Common myeloid progenitor, CD34-positive (primary cell): ENCODE data around the gene ZGPAT.

Source experiments
- CTCF ChIA-PET: fragments of 350-600 bp; sonication (Branson Sonifier 250); formaldehyde crosslinking; loops from one replicate; lab custom pipeline; 2021; ENCODE audit warnings: antibody characterized with exemption; lab: Charles Lee
- POLR2A ChIA-PET: fragments of 350-600 bp; sonication (Branson Sonifier 250); formaldehyde crosslinking; loops from one replicate; lab custom pipeline; 2021; ENCODE audit warnings: antibody characterized with exemption; lab: Charles Lee
- DNase-seq, 3 donors: peaks; one replicate each; pipeline versions ENCODE4 v3.0.0 to v3.0.0-alpha.2; 2013
- H3K27ac ChIP-seq, 2 experiments: 1 replicate in 1 of 2; 2 replicates in 1 of 2; pipeline ENCODE4 v1.7.0; 2013; ENCODE audit warnings: inconsistent platforms in 2 of 2, low read length in 2 of 2, mild to moderate bottlenecking in 2 of 2, low read depth in 1 of 2, moderate library complexity in 1 of 2; ENCODE audit not compliant: severe bottlenecking in 2 of 2, insufficient read depth in 1 of 2, poor library complexity in 1 of 2
- H3K27me3 ChIP-seq, 5 experiments: replicated peaks in 2 of 5; 1 replicate in 3 of 5; 2 replicates in 2 of 5; pipeline versions ENCODE4 v1.6.1 to v1.7.0; 2013; ENCODE audit warnings: low read length in 4 of 5, mild to moderate bottlenecking in 2 of 5, moderate library complexity in 2 of 5, inconsistent platforms in 1 of 5; ENCODE audit not compliant: insufficient read depth in 5 of 5, control insufficient read depth in 4 of 5
- H3K36me3 ChIP-seq, 4 experiments: 1 replicate in 2 of 4; 2 replicates in 2 of 4; pipeline versions ENCODE4 v1.6.1 to v1.7.0; 2013; ENCODE audit warnings: low read length in 3 of 4, control low read depth in 1 of 4, mild to moderate bottlenecking in 1 of 4; ENCODE audit not compliant: control insufficient read depth in 4 of 4, insufficient read depth in 4 of 4
- H3K4me1 ChIP-seq, 4 experiments: 1 replicate in 3 of 4; 2 replicates in 1 of 4; pipeline versions ENCODE4 v1.6.1 to v1.7.1; 2013; ENCODE audit warnings: low read length in 3 of 4, mild to moderate bottlenecking in 3 of 4, control low read depth in 1 of 4, inconsistent platforms in 1 of 4, moderate library complexity in 1 of 4; ENCODE audit not compliant: control insufficient read depth in 4 of 4, insufficient read depth in 4 of 4; ENCODE audit errors: control extremely low read depth in 1 of 4
- H3K4me3 ChIP-seq, 7 experiments: 1 replicate in 4 of 7; 2 replicates in 3 of 7; pipeline versions ENCODE4 v1.5.1 to v1.7.0; 2013; ENCODE audit warnings: mild to moderate bottlenecking in 7 of 7, low read length in 6 of 7, moderate library complexity in 6 of 7, inconsistent platforms in 2 of 7, low read depth in 2 of 7, control low read depth in 1 of 7; ENCODE audit not compliant: insufficient read depth in 4 of 7, control insufficient read depth in 1 of 7; ENCODE audit errors: extremely low read depth in 1 of 7
- H3K9me3 ChIP-seq, 5 experiments: 1 replicate in 4 of 5; 2 replicates in 1 of 5; pipeline versions ENCODE4 v1.6.1 to v1.7.1; 2013; ENCODE audit warnings: low read length in 4 of 5, mild to moderate bottlenecking in 2 of 5, inconsistent platforms in 1 of 5, low read depth in 1 of 5, moderate library complexity in 1 of 5; ENCODE audit not compliant: control insufficient read depth in 4 of 5, insufficient read depth in 2 of 5; ENCODE audit errors: control extremely low read depth in 1 of 5
- WGBS: methylation state at CpG from one replicate; pipeline ENCODE4 v1.1.5; 2013; ENCODE audit not compliant: insufficient coverage; 5-methylcytosine and 5-hydroxymethylcytosine counted together

ZGPAT gene

DNA sequence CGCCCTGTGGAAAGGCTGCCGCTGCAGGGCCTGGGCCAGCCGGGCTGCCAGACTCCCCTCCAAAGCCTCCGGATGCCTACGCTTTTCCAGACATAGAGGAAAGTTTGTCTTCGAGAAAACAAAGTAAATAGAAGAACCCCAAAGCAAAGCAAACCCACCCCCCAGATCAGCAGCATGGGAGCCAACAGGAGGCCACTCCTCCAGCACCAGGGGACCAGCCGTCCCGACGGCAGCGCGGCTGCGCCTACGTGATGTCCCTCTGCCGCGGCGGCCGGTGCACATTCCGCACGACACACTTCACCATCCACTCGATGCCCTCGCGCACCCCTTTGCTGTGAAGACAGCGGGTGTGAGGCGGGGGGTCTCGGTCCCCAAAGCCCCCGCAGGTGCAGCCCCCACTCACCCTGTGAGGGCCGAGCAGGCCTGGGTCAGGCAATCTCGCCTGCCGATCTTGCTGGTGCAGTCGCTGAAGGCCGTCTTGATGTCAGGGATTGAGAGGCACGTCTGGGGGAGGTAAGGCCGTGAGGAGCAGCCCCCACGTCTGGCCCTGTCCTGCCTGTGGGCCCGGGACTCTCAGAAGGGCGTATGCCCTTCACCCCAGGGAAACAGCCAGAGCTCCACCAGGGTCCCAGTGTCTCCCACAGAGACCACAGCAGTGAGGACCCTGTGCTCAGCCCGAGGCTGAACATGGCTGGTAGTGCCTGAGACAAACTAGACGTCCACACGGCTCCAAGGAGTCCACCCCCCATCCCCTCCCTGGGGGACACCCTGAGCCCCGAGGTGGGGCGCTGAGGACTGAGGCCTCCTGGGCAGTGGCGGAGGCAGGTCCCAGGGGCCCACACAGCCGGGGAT lies 7.4 kb upstream of the ZGPAT start:
- DNase-seq: no peak
- POLR2A ChIA-PET: no interaction called here

DNA sequence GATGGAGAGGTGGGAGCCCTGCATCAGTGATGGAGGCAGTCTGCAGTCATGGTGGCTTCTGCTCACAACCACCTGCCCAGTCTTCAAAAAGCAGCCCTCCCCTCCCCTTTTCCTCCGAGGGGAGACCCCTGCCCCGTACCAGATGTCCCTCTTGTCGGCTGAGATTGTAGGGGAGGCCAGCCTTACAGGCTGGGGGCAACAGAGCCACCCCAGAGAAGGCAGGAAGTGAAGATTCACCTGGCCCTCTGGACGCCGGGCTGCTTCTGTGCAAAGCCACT lies 6.8 kb upstream of the ZGPAT start:
- DNase-seq: no peak
- Histone ChIP-seq H3K36me3 (peaks cover 5 to 32% (median 25%) of the 10 kb centered on the region in 4 experiments), H3K9me3 (no peaks in the 10 kb centered on the region), H3K27ac (no peak overlapping the region), H3K4me3 (no peak overlapping the region), H3K4me1 (peaks cover 0 to 18% (median 17%) of the 10 kb centered on the region in 4 experiments), H3K27me3 (no peaks in the 10 kb centered on the region)
- WGBS: 92% methylated on average over 4 of the region's 5 CpGs
- ChIA-PET POLR2A (no interaction called here), CTCF (interaction anchor here (1.2 kb wide), 1 partner anchor 94 kb away, joined by 3 read pairs; no protein-coding TSS in a partner anchor)

More for the DNA sequence above, 7.4 kb upstream of the ZGPAT start:
- Histone ChIP-seq H3K27me3 (no peaks in the 10 kb centered on the region), H3K9me3 (no peaks in the 10 kb centered on the region), H3K27ac (no peak overlapping the region), H3K4me1 (peaks cover 0 to 21% (median 19%) of the 10 kb centered on the region in 4 experiments), H3K4me3 (no peak overlapping the region), H3K36me3 (peaks cover 5 to 29% (median 20%) of the 10 kb centered on the region in 4 experiments)
- CTCF ChIA-PET: interaction anchor here (1.2 kb wide), 1 partner anchor 95 kb away, joined by 3 read pairs; no protein-coding TSS in a partner anchor
- WGBS: 97% methylated on average over 27 of the region's 43 CpGs

DNA sequence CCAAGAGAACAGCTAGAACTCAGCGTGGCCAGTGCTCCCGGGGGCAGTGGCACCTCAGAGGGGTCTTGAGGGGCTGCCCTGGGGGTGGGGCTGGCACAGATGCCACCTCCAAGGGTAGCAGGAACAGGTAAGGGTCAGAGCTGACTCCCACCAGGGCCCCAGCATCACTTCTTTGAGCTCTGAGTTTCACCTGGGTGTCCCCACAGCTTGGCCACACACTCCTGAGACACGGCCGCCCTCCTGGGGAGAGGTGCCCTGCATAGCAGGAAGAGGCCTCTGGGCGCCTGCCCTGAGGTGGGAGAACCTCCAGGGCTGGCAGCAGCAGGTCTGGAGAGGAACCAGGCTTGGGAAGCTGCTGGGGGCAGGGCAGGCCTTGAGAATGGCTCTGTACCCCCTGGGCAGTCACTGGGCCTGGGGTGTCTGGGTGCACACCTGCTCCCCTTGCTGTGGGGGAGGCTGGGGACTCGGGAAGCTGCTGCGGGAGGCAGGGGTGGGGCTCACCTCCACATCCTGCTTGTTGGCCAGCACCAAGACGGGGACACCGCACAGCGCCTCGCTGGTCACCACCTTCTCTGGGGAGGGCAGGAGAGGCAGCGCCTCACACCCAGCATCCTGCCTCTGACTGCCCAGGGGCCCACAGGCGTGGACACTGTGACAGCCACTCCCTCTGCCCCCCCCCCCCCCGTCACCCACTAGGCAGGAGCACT lies 6.4 kb upstream of the ZGPAT start:
- POLR2A ChIA-PET: interaction anchor here (0.6 kb wide), 1 partner anchor 11 kb away, joined by 3 read pairs; no protein-coding TSS in a partner anchor
- over 99% methylated on average over 10 of the region's 14 CpGs for WGBS
- Histone ChIP-seq H3K4me1 (peaks cover 4 to 19% (median 17%) of the 10 kb centered on the region in 4 experiments), H3K36me3 (peaks cover 5 to 37% (median 30%) of the 10 kb centered on the region in 4 experiments), H3K27ac (no peak overlapping the region), H3K27me3 (no peaks in the 10 kb centered on the region), H3K9me3 (no peaks in the 10 kb centered on the region), H3K4me3 (no peak overlapping the region)
- DNase-seq: no peak
- CTCF ChIA-PET: interaction anchor here (1.2 kb wide), 1 partner anchor 94 kb away, joined by 3 read pairs; no protein-coding TSS in a partner anchor

DNA sequence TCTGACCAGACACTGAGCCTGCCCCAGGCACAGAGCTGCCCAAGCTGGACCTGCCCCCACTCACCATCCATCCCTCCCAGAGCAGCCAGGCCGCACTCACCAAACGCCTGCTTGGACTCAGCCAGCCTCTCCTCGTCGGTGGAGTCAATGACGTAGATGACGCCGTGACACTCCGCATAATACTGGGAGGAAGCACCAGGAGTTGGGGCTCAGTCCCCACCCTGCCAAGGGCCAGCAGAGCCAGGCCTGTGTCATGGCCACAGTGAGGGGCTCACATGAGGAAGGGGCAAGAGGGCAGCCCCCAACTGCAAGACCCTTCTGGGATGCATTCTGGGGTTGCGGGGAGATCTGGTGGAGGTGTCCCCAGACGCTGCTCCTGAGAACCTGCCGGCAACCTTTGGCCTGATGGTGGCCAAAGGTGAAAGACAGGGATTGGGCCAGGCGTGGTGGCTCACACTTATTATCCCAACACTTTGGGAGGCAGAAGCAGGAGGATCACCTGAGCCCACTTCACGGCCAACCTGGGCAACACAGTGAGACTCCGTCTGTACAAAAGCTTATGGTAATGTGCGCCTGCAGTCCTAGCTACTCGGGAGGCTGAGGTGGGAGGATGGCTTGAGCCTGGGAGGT lies 5.7 kb upstream of the ZGPAT start:
- Histone ChIP-seq H3K4me1 (peaks cover 6 to 19% (median 17%) of the 10 kb centered on the region in 4 experiments), H3K27me3 (no peaks in the 10 kb centered on the region), H3K4me3 (no peak overlapping the region), H3K36me3 (peaks cover 5 to 39% (median 30%) of the 10 kb centered on the region in 4 experiments), H3K27ac (no peak overlapping the region), H3K9me3 (no peaks in the 10 kb centered on the region)
- CTCF ChIA-PET: interaction anchor here (1.1 to 1.2 kb wide), 2 partner anchors 93 to 162 kb away, joined by 3 to 4 read pairs; no protein-coding TSS in a partner anchor
- no peak for DNase-seq
- POLR2A ChIA-PET: no interaction called here
- 97% methylated on average over 14 of the region's 16 CpGs for WGBS

DNA sequence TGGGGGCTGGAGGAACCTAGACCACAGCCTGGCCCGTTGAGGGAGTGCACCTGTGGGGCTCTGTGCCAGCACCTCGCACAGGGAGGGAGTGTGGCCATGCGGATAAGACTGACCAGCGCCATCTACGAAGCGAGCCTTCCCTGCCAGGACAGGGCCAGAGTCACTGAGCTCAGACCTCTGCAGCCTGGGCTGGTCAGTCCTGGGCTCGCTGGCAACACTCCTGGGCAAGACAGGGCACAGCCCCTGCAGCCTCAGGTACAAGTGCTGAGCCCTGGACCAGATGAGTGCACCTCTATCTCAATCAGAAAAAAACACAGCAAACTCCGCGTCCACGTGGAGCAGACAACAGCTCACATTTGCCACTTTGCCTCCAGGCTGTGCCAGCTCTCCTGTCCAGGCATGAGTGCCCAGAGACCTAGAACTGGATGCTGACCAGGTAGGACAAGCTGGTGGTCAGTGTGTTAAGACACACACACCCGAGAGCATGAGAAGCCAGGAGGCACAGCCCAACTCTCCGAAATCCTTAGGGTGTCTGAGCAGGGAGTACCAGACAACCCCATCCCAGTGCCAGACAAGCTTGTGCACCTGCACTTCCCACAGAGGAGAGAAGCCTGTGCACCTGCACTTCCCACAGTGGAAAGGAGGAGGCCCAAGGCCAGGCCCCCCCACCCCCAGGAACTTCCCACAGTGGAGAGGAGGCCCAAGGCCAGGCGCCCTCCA lies 4.9 kb upstream of the ZGPAT start:
- Histone ChIP-seq H3K27ac (no peak overlapping the region), H3K4me1 (peaks cover 6 to 18% (median 15%) of the 10 kb centered on the region in 4 experiments), H3K27me3 (no peaks in the 10 kb centered on the region), H3K36me3 (peaks cover 5 to 34% (median 30%) of the 10 kb centered on the region in 4 experiments), H3K9me3 (no peaks in the 10 kb centered on the region), H3K4me3 (no peak overlapping the region)
- DNase-seq: no peak
- WGBS: 88% methylated on average over 11 of the region's 13 CpGs
- CTCF ChIA-PET: interaction anchor here (1.1 kb wide), 1 partner anchor 162 kb away, joined by 4 read pairs; no protein-coding TSS in a partner anchor
- POLR2A ChIA-PET: no interaction called here

DNA sequence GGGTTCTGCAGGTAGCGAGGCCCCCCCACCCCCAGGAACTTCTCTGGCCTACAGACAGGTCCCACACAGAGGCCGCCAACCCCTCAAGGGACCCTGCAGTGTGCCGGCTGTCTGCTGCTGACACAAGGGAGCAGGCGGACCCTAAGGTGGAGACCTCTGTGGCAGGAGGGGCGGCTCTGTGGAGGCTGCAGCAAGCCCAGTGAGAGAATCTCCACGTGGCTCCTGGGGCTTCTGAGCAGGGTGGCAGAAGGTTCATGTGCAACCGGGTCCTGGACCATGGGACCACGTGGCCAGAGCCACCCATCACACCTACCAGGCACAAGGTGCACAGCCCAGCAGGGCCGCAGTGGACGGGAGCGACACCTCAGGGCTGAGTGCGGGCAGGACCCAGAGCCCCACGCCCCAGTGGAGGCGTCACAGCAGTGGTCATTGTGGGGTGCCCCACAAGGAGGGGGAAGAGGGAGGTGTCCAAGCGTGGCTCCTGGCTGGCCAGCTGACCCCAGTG lies 4.3 kb upstream of the ZGPAT start:
- POLR2A ChIA-PET: no interaction called here
- Histone ChIP-seq H3K9me3 (no peaks in the 10 kb centered on the region), H3K27me3 (no peaks in the 10 kb centered on the region), H3K4me1 (peaks cover 6 to 20% (median 17%) of the 10 kb centered on the region in 4 experiments), H3K27ac (no peak overlapping the region), H3K36me3 (peaks cover 5 to 34% (median 30%) of the 10 kb centered on the region in 4 experiments), H3K4me3 (no peak overlapping the region)
- no peak for DNase-seq
- WGBS: 97% methylated on average over 15 of the region's 15 CpGs
- CTCF ChIA-PET: interaction anchor here (1.3 kb wide), 1 partner anchor 82 kb away, joined by 3 read pairs; no protein-coding TSS in a partner anchor
